HCT116 (cell line): ENCODE results near the gene MAP2K3. TPM values are rescaled to one million over a fixed set of nuclear protein-coding genes. Genes with fewer than 3 reads are reported as not detected.

Source experiments
- ATAC-seq: fragments of 200-7000 bp; cut with Tn5 transposase; 2 replicates; pipeline ENCODE4 v1.9.1; 2020; ENCODE audit warnings: mild to moderate bottlenecking, moderate library complexity
- BruUV-seq: library from RNA; stranded (reverse); fragments of 400-500 nt; replicated peaks from 2 replicates; lab custom pipeline; 2021; lab: Mats Ljungman, UMichigan
- CTCF ChIA-PET: fragments of 300-600 bp; sonication (Branson Sonifier 250); formaldehyde crosslinking; loops from one replicate; lab custom pipeline; 2021; ENCODE audit warnings: antibody characterized with exemption; lab: Charles Lee
- POLR2A ChIA-PET: fragments of 300-600, 350-600 bp; sonication (Branson Sonifier 250); formaldehyde crosslinking; loops from one replicate; lab custom pipeline; 2021; ENCODE audit warnings: antibody characterized with exemption; lab: Charles Lee
- RAD21 ChIA-PET, 2 experiments: fragments of 300-600 bp; sonication (Branson Sonifier 250); formaldehyde crosslinking; loops; one replicate each; lab custom pipeline; 2023; ENCODE audit warnings: low total read pairs in 2 of 2; ENCODE audit not compliant: uncharacterized antibody in 2 of 2, unreplicated experiment in 2 of 2, low non-redundant PET in 1 of 2; lab: Charles Lee
- DNase-seq: peaks from one replicate; pipeline ENCODE4 v3.0.0-alpha.2; 2010; ENCODE audit warnings: low read depth, low spot score
- H2AFZ ChIP-seq: fragments of 200-600 bp; shearing (Covaris generic), sonication (generic); 2 replicates; pipeline ENCODE4 v1.6.1; 2017; ENCODE audit warnings: low read depth, mixed run types, mixed read lengths, antibody characterized with exemption, low read length; ENCODE audit not compliant: poor library complexity, severe bottlenecking
- H3K27ac ChIP-seq: 2 replicates; pipeline ENCODE4 v1.5.1; 2012; ENCODE audit warnings: low read depth, low read length
- H3K27me3 ChIP-seq: fragments of 200-600 bp; sonication (generic); 2 replicates; pipeline ENCODE4 v1.6.1; 2016; ENCODE audit warnings: mixed run types, low read length, mixed read lengths; ENCODE audit not compliant: insufficient read depth
- H3K36me3 ChIP-seq, 2 experiments: fragments of 200-500 bp in 1 of 2; fragments of 200-600 bp in 1 of 2; sonication (Bioruptor generic) in 1 of 2; sonication (generic) in 1 of 2; 2 replicates each; pipeline versions ENCODE4 v1.5.1 to v1.6.1; 2014 to 2016; ENCODE audit warnings: low read length in 2 of 2, inconsistent platforms in 1 of 2, mixed read lengths in 1 of 2, mixed run types in 1 of 2; ENCODE audit not compliant: insufficient read depth in 2 of 2, control insufficient read depth in 1 of 2
- H3K4me1 ChIP-seq, 2 experiments: fragments of 200-600 bp in 1 of 2; sonication (generic) in 1 of 2; 2 replicates each; pipeline versions ENCODE4 v1.5.1 to v1.6.1; 2012 to 2017; ENCODE audit warnings: low read length in 2 of 2, inconsistent platforms in 1 of 2, mild to moderate bottlenecking in 1 of 2, mixed read lengths in 1 of 2, mixed run types in 1 of 2, moderate library complexity in 1 of 2; ENCODE audit not compliant: insufficient read depth in 2 of 2, control insufficient read depth in 1 of 2
- H3K4me2 ChIP-seq: fragments of 200-600 bp; sonication (generic); 2 replicates; pipeline ENCODE4 v1.6.1; 2017; ENCODE audit warnings: mixed run types, low read length, mixed read lengths
- H3K4me3 ChIP-seq, 2 experiments: fragments of 200-600 bp in 1 of 2; sonication (generic) in 1 of 2; replicated peaks in 1 of 2; 2 replicates each; pipeline ENCODE4 v1.5.1; 2011 to 2016; ENCODE audit warnings: low read length in 2 of 2, control low read depth in 1 of 2, low read depth in 1 of 2, mild to moderate bottlenecking in 1 of 2, mixed read lengths in 1 of 2, mixed run types in 1 of 2
- H3K79me2 ChIP-seq: fragments of 200-600 bp; sonication (generic); 2 replicates; pipeline ENCODE4 v1.6.1; 2017; ENCODE audit warnings: mild to moderate bottlenecking, mixed run types, low read length, moderate library complexity, mixed read lengths; ENCODE audit not compliant: insufficient read depth
- H3K9ac ChIP-seq: fragments of 200-600 bp; sonication (generic); 2 replicates; pipeline ENCODE4 v1.6.1; 2016; ENCODE audit warnings: low read length, mixed read lengths
- H3K9me2 ChIP-seq: fragments of 200-600 bp; sonication (generic), shearing (Covaris generic); 2 replicates; pipeline ENCODE4 v1.6.1; 2017; ENCODE audit warnings: mixed run types, mild to moderate bottlenecking, moderate library complexity; ENCODE audit not compliant: insufficient read depth
- H3K9me3 ChIP-seq, 2 experiments: fragments of 200-500 bp in 1 of 2; fragments of 200-600 bp in 1 of 2; sonication (Bioruptor generic) in 1 of 2; sonication (generic) in 1 of 2; 2 replicates each; pipeline ENCODE4 v1.6.1; 2014 to 2017; ENCODE audit warnings: low read length in 2 of 2, mixed read lengths in 2 of 2, inconsistent platforms in 1 of 2, low read depth in 1 of 2, mild to moderate bottlenecking in 1 of 2, mixed run types in 1 of 2, moderate library complexity in 1 of 2; ENCODE audit not compliant: control insufficient read depth in 1 of 2, insufficient read depth in 1 of 2
- H4K20me1 ChIP-seq: fragments of 200-600 bp; sonication (generic), shearing (Covaris generic); 2 replicates; pipeline ENCODE4 v1.6.1; 2017; ENCODE audit warnings: mixed run types, mild to moderate bottlenecking, moderate library complexity; ENCODE audit not compliant: insufficient read depth
- CTCF ChIP-seq, 3 experiments: fragments of 200-600 bp in 1 of 3; sonication (generic) in 1 of 3; IDR thresholded peaks in 2 of 3; conservative IDR thresholded peaks in 1 of 3; 2 replicates each; pipeline ENCODE4 v1.5.1; 2012 to 2017; ENCODE audit warnings: low read depth in 2 of 3, low read length in 2 of 3, antibody characterized with exemption in 1 of 3, borderline replicate concordance in 1 of 3, control low read depth in 1 of 3, mild to moderate bottlenecking in 1 of 3, mixed read lengths in 1 of 3, mixed run types in 1 of 3, moderate library complexity in 1 of 3; ENCODE audit not compliant: insufficient read depth in 1 of 3
- EZH2 ChIP-seq: fragments of 200-600 bp; sonication (generic); IDR thresholded peaks from 2 replicates; pipeline ENCODE4 v1.6.1; 2017; ENCODE audit warnings: antibody characterized with exemption, mixed run types
- FOSL1 ChIP-seq: IDR thresholded peaks from 2 replicates; pipeline ENCODE4 v1.6.1; 2012; ENCODE audit warnings: low read depth
- JUND ChIP-seq: IDR thresholded peaks from 2 replicates; pipeline ENCODE4 v1.6.1; 2012
- MAX ChIP-seq: IDR thresholded peaks from 2 replicates; pipeline ENCODE4 v1.6.1; 2012
- POLR2A ChIP-seq: IDR thresholded peaks from 2 replicates; pipeline ENCODE4 v1.7.0; 2011; ENCODE audit warnings: borderline replicate concordance; ENCODE audit not compliant: insufficient read depth, insufficient read length; ENCODE audit errors: extremely low read depth
- POLR2AphosphoS5 ChIP-seq: IDR thresholded peaks from 2 replicates; pipeline ENCODE4 v1.6.1; 2011; ENCODE audit warnings: mild to moderate bottlenecking, low read depth, low read length, moderate library complexity
- REST ChIP-seq: IDR thresholded peaks from 2 replicates; pipeline ENCODE4 v1.6.1; 2012; ENCODE audit warnings: low read depth
- SIN3A ChIP-seq: IDR thresholded peaks from 2 replicates; pipeline ENCODE4 v1.6.1; 2012; ENCODE audit warnings: low read depth
- YY1 ChIP-seq: IDR thresholded peaks from 2 replicates; pipeline ENCODE4 v1.6.1; 2011; ENCODE audit warnings: low read length, low read depth, moderate library complexity, mild to moderate bottlenecking; ENCODE audit not compliant: insufficient replicate concordance; ENCODE audit errors: extremely low read depth
- ZBTB33 ChIP-seq: IDR thresholded peaks from 2 replicates; pipeline ENCODE4 v1.6.1; 2011; ENCODE audit warnings: mild to moderate bottlenecking, low read length, moderate library complexity; ENCODE audit not compliant: insufficient replicate concordance; ENCODE audit errors: extremely low read depth
- ZFX ChIP-seq: fragments of 450-650 bp; IDR thresholded peaks from 2 replicates; pipeline ENCODE4 v1.6.1; 2017
- intact Hi-C: fragments of 100-400 bp; cut with micrococcal nuclease; formaldehyde crosslinking; loops from 2 replicates; pipeline ENCODE4 v1.10.0; 2022
- total RNA-seq: library from RNA; stranded (reverse); gene quantifications from one replicate; pipeline ENCODE4 v1.2.1, GENCODE V29; 2021; ENCODE audit not compliant: unreplicated experiment

MAP2K3 gene
- total RNA-seq, 1 experiment from 2014 or later: 96.7 TPM

- Histone ChIP-seq H2AFZ (no peak overlapping the region), H3K4me2 (no peak overlapping the region), H3K9me2 (no peaks in the 10 kb centered on the region), H3K27me3 (no peaks in the 10 kb centered on the region), H3K36me3 (no peaks in the 10 kb centered on the region), H3K4me3 (no peak overlapping the region), H3K27ac (no peak overlapping the region), H3K4me1 (peaks cover 10 to 17% of the 10 kb centered on the region in 2 experiments), H4K20me1 (no peaks in the 10 kb centered on the region), H3K9me3 (no peaks in the 10 kb centered on the region), H3K9ac (no peak overlapping the region), H3K79me2 (no peaks in the 10 kb centered on the region)
- ChIA-PET CTCF (no interaction called here), RAD21 (no interaction called here), POLR2A (no interaction called here)
- ATAC-seq (no peak), DNase-seq (no peak)
- intact Hi-C loops: no loop called here
- BruUV-seq: no TSS peak
- no peak for TF ChIP-seq MAX
- TF ChIP-seq EZH2: no peak
- TF ChIP-seq YY1: no peak
- TF ChIP-seq ZBTB33: no peak
- TF ChIP-seq ZFX: no peak
- TF ChIP-seq SIN3A: no peak
- no peak for TF ChIP-seq POLR2A
- no peak for TF ChIP-seq POLR2AphosphoS5
- no peak for TF ChIP-seq JUND
- TF ChIP-seq REST: no peak
- no peak for TF ChIP-seq FOSL1
- TF ChIP-seq CTCF (IDR thresholded peaks at IDR 0.05 in 2 of 3, conservative IDR thresholded peaks at IDR 0.05 in 1 of 3; ENCODE audit: borderline replicate concordance in 1 of 3, insufficient read depth in 1 of 3, low read depth in 2 of 3, low read length in 2 of 3): no peak
Observed at GRCh38 chr17:21355586-21355985, 71.1 kb downstream of the MAP2K3 start.
